ENCODE results near the gene MAP3K8.

DNA sequence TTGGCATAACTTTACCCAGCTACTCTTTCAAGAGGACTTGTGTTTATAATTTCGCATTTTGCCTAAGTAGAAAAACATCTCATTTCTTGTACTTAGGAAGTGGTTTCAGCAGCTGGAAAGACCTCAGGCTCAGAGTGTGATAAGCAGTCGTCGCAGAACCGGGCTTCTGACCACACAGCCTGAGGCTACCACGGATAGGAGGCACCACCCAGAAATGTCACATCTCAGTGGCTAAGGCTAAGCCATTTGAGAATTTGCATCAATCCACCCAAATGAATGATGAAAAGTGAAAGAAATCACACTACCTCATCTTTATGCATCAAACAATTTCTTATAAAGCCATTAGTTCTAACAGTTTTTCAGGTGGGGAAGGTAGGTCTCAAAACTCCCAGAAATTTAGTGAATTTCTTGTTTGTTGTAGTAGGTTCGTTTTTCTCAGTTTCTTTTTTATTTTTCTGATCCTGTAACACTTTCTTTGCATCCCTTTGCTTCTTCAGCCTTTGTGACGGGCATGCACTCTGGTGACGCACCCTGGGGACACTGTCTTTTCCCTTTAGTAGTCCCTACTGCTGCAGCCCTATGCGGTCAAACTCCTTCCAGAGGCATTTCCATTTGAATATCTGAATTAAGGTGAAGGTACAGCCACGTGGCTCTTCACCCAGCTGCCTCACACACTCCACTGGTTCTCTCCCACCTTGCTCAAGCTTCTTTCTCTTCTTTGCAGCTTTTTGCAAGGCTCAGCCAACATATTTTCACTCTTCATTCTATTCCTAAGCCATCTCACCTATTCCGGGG lies 68.5 kb downstream of the MAP3K8 start:
- TF ChIP-seq, protein P1, sequence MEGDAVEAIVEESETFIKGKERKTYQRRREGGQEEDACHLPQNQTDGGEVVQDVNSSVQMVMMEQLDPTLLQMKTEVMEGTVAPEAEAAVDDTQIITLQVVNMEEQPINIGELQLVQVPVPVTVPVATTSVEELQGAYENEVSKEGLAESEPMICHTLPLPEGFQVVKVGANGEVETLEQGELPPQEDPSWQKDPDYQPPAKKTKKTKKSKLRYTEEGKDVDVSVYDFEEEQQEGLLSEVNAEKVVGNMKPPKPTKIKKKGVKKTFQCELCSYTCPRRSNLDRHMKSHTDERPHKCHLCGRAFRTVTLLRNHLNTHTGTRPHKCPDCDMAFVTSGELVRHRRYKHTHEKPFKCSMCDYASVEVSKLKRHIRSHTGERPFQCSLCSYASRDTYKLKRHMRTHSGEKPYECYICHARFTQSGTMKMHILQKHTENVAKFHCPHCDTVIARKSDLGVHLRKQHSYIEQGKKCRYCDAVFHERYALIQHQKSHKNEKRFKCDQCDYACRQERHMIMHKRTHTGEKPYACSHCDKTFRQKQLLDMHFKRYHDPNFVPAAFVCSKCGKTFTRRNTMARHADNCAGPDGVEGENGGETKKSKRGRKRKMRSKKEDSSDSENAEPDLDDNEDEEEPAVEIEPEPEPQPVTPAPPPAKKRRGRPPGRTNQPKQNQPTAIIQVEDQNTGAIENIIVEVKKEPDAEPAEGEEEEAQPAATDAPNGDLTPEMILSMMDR (IDR thresholded peaks at IDR 0.05): no peak
- TF ChIP-seq POLR2A (IDR thresholded peaks at IDR 0.05) (no peak), POLR2AphosphoS5 (IDR thresholded peaks at IDR 0.05) (no peak)

Data from stomach (tissue), 4 donors.